Hematopoietic multipotent progenitor cell (in vitro differentiated cells): ENCODE results near the gene IL3RA. TPM values are rescaled to one million over a fixed set of nuclear protein-coding genes. Genes with fewer than 3 reads are reported as not detected.

Source experiments
- DNase-seq, 3 donors: peaks; one replicate each; pipeline ENCODE4 v3.0.0-alpha.2; 2011 to 2015; ENCODE audit warnings: low read depth in 2 of 3, low spot score in 2 of 3
- total RNA-seq: library from RNA; depleted of rRNA; stranded (reverse); fragments of >200 nt; gene quantifications from one replicate; pipeline ENCODE4 v1.2.3, GENCODE V29; 2012

Gene IL3RA
- total RNA-seq, 1 donor: 23.4 TPM

DNA sequence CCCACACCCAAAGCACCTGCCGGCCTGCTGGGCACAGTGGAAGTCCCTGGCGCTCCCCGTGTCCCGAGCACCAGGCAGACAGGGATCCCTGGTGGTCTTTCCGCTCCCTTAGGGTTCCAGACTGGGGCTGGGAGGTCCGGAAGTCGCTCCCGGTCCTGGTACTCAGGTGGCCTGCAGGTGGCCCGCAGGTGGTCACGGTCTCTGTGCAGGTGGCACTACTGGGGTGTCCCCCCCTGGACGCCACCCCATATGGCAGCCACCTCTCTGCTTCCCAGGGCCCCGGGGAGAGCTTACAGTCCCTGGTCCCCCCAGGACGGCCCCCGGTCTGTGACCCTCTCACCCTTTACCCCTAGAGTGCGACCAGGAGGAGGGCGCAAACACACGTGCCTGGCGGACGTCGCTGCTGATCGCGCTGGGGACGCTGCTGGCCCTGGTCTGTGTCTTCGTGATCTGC lies 41.7 kb downstream of the IL3RA start:
- no peak for DNase-seq

DNA sequence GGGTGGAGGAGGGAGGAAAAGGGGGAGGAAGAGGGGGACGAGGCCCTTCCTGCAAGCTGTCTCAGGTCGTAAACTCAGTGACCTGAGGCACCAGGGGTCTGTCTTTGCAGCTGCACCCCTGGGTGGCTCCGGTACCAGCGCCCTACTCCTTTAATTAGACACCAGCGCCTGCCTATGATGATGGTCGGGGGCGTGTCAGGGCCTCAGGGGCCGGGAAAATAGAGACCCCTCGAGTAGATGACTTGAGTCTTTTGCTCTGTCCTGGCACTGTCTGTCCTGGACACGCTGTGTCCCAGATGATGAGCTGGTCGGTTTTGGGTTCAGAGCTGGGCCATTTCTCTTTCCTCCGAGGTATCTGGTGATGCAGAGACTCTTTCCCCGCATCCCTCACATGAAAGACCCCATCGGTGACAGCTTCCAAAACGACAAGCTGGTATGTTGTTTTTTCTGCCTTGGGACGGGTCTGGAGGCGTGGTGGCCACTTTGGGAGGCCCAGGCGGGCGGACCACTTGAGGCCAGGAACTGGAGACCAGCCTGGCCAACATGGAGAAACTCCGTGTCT lies 44.2 kb downstream of the IL3RA start:
- DNase-seq: no peak

- DNase-seq: no peak
These were observed 48.2 kb downstream of the IL3RA start for GRCh38 chrX:1384658-1385252.

GRCh38 chrX:1385253-1386223 lies 49.0 kb downstream of the IL3RA start:
- no peak for DNase-seq

DNA sequence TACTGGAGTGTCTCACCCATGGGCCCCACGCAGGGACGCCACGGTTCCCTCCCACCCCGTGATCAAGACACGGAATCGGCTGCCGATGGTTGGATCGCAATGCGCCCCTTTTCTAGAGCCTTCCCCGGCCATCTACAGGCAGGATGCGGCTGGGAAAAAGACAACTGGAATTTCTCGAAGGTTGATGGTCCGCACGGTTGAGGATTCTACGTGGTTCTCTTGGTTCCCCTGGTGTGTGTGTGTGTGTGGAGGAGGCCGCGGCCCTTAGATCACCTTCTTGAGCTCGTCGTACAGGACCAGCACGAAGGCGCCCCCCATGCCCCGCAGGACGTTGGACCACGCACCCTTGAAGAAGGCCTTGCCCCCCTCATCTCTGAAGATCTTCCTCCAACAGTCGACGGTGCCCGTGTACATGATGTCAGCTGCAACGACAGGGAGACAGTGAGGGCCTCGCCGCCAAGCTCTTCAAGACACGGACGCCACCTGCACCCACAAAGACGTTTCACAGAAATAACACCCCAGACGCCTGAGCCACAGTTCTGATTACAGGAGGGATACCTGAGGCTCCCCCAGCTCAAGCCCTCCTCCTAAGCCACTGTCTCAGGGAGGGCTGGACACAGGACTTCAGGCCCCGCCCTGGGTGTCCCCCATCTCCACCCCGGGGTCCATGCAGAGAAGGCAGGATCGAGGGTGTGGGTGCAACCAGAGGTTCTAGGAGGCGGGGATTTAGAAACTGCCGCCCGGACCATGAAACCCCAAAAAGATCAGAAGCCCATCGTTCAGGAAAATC lies 49.9 kb downstream of the IL3RA start:
- no peak for DNase-seq

DNA sequence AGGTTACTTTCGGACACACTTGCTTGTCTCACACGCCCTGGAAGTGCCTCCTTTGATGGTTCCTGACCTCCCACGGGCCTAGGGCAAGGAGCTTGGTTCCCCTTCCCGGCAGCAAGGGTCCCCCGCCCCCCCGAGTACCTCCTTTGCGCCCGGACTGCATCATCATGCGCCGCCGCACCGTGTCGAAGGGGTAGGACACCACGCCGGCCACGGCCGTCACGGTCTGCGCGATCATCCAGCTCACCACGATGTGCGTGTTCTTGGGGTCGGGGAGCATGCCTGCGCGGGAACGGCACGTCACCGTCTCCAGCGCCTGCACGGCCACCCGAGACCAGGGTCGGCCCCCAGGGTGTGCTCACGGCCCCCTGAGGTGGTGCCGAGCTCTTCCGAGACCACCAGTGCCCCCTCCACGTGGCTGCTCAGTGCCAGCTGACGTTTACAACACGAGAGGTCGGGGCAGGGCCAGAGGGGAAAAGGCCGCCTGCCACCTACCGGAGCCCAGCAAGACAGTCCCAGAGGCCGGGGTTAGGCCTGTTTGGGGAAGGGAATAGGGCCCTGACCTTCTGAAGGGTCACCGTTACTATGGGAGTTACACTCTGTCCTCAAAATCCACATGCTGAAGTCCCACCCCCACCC lies 50.7 kb downstream of the IL3RA start:
- no peak for DNase-seq

DNA sequence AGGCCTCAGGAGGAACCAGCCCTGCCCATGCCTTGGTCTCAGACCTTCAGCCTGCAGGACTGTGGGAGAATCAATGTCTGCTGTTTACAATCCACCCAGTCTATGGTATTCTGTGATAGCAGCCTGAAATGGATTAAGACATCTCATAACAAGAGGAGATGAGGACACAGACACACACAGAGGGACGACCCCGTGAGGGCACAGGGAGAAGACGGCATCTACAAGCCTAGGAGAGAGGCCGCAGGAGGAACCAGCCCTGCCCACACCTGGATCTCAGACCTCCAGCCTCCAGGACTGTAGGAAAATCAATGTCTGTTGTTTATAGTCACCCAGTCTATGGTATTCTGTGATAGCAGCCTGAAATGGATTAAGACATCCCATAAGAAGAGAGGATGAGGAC lies 52.1 kb downstream of the IL3RA start:
- DNase-seq: no peak

DNA sequence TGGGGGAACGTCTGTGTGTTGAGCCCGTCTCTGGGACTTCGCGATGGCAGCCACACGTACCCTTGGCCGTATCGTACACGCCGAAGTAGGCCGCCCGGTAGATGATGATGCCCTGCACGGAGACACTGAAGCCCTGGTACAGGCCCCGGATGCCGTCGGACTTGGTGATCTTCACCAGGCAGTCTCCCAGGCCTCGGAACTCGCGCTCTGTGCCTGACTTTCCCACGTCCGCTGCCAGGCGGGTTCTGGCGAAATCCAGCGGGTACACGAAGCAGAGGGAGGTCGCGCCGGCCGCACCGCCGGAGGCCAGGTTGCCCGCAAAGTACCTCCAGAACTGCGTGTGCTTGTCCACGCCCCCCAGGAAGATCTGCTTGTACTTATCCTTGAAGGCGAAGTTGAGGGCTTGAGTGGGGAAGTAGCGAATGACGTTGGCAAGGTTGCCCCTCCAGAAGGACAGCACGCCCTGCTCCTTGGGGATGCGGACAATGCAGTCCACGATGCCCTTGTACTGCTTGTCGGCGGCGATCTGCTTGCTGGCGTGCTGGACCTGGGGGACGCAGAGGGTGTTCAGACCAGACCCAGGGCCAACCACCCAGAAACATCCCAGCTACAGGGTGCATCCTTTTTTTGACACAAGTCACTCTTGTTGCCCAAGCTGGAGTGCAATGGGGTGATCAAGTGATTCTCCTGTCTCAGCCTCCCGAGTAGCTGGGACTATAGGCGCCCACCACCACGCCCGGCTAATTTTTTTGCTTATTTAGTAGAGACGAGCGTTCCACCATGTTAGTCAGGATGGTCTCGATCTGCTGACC lies 52.8 kb downstream of the IL3RA start:
- no peak for DNase-seq

GRCh38 chrX:1389993-1390285 lies 53.4 kb downstream of the IL3RA start:
- no peak for DNase-seq

- DNase-seq: no peak
These were observed 54.2 kb downstream of the IL3RA start for GRCh38 chrX:1390621-1391369.

GRCh38 chrX:1391370-1391706 lies 54.8 kb downstream of the IL3RA start:
- peak in 1 of 3 donors; percentile 88 for DNase-seq

GRCh38 chrX:1391707-1392375 lies 55.3 kb downstream of the IL3RA start, which contains the start of gene SLC25A6:
SLC25A6 (minus strand) TSS chrX:1392113; CDS start chrX:1392009, 104 bp downstream.
- peak; percentile 97 to 99 (median 98) for DNase-seq

- peak in 2 of 3 donors; percentile 61 to 70 for DNase-seq
These were observed 55.9 kb downstream of the IL3RA start for GRCh38 chrX:1392376-1393068.

- DNase-seq: no peak
These were observed 57.5 kb downstream of the IL3RA start for GRCh38 chrX:1393871-1394615.

DNA sequence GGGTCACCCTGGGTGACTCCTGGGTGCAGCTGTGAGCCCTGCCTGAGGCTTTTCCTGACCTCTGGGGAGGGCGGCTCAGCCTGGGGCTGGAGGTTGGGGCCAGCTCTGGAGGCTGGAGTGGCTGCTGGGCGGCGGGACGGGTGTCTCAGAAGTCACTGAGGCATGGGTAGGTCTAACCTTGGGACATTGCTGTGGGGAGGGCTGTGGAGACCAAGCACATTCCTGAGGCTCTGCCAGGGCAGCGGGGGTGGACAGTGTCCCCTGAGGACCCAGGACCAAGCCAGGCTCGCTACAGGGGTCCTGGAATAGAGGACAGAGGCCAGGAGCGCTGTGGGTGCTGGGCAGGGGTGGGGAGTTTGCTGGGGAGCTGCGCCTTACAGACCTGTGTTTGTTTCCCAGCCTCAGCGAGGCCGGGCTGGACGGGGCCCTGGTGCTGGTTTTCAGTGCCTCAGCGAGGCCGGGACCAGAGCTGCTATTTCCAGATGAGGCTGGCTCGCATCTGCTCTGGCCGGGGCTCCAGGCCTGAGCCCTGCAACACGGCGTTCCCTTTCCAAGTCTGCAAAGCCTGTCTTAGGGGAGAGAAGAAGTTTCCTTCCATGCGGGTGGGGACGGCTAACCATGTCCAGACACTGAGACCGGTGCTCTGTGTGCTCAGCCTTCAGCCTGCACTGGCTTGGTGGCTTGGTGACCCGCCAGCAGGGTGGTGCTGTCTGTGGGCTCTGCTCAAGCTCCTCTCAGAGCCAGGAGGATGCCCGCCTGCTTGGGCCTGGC lies 58.3 kb downstream of the IL3RA start:
- DNase-seq: no peak

DNA sequence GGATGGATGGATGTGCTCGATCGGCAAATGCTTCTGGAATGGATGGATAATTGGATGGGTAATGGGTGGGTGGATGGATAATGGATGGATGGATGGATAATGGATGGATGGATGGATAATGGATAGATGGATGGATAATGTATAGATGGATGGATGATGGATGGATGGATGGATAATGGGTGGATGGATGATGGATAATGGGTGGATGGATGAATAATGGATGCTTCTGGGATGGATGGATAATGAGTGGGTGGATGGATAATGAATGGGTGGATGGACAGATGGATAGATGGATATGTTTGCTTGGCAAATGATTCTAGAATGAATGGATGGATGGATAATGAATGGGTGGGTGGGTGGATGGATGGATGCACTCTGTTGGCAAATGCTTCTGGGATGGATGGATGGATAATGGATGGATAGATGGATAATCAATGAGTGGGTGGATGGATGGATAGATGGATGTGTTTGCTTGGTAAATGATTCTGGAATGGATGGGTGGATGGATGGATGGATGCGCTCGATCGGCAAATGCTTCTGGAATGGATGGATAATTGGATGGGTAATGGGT lies 59.1 kb downstream of the IL3RA start:
- DNase-seq: no peak
